HG03565 (cell line): ENCODE data around the gene PSD.

ENCODE experiments used
- ATAC-seq: cut with Tn5 transposase; IDR thresholded peaks from one replicate; pipeline ENCODE4 v1.9.1; 2021; ENCODE audit warnings: mild to moderate bottlenecking, moderate library complexity; ENCODE audit not compliant: unreplicated experiment

The PSD gene

DNA sequence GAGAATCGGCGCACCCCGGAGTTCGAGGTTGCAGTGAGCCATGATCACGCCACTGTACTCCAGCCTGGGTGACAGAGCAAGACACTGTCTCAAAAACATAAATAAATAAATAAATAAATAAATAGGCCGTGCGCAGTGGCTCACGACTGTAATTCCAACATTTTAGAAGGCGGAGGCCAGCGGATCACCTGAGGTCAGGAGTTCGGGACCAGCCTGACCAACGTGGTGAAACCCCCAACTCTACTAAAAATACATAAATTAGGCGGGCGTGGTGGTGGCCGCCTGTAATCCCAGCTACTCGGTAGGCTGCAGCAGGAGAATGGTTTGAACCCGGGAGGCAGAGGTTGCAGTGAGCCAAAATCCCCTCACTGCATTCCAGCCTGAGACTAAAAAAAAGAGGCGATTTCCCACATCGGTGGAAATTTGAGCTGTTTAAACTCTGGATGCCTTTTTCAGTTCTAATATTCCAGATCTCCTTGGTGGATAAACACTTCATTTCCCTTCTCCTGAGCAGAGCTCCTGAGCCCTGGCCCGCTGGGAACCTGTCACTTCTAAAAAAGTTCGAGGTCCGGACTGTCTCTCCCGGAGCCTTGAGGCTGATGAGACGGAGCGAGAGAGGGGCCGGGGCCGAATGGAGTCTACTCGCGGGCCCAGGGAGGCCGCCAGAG lies 25.0 kb downstream of the PSD start:
- ATAC-seq = no peak

DNA sequence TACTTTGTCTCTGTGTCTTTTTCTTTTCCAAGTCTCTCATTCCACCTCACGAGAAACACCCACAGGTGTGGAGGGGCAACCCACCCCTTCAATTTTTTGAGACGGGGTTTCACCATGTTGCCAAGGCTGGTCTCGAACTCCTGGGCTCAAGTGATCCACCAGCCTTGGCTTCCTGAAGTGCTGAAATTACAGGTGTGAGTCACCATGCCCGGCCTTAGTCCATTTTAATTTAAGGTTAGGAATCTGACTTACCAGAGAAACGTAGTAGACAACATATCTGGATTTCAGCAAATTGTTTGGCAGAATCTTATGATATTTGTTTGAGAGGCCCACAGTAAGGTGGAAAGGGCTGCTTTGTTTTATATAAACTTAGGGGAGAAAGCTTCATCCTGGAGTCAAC lies 26.3 kb downstream of the PSD start:
- no peak for ATAC-seq

DNA sequence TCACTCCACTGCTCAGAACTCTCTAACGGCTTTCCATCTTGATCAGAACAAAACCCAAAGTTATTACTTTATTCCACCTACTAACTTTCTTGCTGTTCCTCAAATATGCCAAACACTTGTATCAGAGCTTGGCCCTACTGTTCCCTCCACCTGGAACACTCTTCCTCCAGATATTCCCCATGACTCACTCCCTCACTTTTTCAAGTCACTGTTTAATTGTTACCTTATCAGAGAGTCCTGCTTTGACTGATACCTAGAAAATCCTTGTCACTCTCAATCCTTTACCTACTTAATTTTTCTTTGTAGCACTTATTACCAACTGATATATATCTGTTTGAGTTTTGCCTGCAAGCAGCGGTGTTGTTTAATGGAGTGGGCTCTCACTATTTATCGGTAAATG lies 28.7 kb downstream of the PSD start:
- no peak for ATAC-seq

DNA sequence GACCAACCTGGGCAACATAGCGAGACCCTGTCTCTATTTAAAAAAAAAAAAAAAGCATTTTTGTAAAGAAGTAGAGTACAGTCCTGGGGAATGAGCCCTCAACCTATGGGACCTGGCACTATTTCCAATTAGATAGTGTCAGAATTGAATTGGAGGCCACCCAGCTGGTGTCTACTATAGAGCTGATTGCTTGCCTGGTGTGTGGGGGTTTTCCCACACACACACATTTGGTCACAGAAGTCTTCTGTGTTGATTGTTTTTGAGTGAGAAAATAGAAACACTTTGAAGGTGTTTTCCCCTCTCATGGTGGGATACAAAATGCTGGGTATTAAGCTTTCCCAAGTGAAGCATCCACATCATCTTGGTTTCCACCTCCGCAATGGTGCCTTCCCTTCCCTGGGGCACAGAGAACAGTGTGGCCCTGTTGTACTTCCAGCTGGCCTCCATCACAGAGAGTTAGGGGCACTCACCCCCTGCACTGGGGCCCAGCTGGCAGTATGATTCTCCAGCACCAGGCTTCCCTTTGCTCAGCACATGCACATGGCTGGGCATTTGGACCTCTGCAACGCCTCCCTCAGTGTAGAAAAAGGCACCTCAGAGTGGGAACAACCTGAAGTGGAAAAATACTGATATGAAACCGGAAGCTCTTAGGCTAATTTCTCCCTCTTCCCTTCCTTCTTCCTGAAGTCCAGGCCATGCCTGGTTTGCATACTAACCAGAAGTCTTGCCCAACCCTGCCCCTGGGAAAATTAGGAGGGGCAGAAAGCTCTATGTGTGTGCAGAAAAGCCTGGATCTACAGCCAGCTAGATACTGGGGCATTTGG lies 33.8 kb downstream of the PSD start:
- ATAC-seq = no peak

DNA sequence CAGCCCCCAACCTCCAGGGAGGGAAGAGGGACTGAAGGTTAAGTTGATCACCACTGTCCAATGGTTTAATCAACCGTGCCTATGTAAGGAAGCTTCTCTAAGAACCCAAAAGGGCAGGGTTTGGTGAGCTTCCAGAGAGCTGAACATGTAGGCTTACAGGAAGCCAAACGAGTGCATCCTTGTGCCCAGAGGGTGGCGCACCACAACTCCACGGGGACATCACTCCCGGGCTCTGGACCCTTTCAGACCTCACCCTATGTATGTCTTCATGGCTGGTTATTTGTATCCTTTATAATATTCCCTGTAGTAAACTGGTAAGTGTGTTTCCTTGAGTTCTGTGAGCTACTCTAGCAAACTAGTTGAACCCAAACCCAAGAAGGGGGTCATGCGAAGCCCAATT lies 34.5 kb downstream of the PSD start:
- ATAC-seq = no peak

DNA sequence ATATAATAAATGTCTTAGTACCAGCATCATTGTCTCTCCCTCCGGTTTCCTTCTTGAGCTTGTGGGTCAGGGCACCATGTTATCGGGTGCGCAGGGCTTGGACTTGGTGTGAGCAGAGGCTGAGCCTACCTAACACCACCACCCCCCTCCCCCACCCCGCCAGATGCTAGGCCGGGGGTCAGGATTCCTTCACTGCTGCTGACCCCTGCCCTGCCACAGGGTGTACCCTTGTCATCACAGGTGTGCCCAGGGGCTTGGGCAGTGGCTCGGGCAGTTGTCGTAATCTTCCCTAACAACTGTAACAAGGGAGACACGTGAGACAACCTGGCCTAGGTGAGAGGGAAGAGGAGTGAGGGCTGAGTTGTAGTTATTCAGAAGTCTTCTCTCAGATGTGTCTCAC lies 35.7 kb downstream of the PSD start:
- ATAC-seq = no peak

DNA sequence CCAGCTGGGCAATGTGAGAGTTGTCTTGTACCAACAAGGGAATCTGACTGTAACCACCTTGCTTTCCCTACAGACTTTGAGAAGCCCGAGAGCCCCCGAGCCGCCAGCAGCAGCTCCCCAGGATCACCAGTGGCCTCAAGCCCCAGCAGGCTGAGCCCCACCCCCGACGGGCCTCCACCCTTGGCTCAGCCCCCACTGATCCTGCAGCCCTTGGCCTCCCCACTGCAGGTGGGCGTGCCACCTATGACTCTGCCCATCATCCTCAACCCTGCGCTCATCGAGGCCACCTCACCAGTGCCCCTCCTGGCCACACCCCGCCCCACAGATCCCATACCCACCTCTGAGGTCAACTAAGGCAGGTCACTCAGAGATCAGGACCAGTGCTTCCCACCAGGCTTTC lies 36.6 kb downstream of the PSD start:
- ATAC-seq = no peak

DNA sequence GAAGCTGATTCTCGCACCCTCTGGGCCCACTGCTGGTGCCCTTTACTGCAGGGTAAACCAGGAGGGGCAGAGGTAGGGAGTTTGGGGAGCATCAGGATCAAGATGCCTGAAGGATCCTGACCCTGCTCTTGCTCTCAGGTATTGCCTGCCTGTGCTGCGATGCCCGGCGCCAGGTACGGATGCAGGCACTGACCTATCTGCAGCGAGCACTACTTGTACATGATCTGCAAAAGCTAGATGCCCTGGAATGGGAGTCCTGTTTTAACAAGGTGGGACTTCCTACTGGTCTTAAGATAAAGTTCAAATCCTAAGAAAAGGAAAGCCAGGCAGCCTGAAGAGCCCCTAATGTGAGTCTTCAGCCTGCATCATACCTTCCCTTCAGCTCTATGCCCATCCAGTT lies 39.2 kb downstream of the PSD start:
- no peak for ATAC-seq

DNA sequence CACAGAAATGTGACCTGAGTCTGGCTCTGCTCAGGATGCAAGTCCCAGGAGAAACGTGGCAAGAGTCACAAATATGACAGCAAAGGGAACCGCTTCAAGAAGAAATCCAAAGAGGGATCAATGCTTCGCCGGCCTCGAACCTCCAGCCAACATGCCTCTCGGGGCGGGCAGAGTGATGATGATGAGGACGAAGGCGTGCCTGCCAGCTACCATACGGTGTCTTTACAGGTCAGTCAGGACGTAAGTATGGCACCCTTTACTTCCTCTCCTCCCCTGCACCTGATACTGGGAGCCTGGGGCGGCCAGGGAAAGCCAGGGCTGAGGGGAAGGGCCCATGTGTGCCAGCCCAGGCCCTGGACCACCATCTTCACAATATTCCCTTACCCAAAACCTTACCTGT lies 41.7 kb downstream of the PSD start:
- no peak for ATAC-seq

DNA sequence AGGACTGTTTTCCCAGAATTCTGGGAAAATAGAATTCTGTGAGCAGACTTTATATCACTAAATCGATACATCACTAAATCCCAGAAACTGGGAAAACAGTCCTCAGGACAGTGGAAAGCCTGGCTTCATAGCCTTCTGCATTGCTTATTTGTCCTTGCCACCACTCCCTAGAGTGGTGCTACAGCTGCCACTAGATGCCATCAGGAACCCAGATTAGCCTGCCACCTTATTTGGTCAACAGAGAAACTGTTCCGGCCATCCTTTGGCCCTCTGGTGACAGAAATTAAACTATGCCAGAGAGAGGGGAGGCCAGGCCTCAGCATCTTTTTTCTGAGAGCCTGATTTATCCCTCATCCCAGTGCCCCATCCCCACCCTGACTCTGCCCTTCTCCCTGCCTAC lies 42.7 kb downstream of the PSD start:
- ATAC-seq = no peak

DNA sequence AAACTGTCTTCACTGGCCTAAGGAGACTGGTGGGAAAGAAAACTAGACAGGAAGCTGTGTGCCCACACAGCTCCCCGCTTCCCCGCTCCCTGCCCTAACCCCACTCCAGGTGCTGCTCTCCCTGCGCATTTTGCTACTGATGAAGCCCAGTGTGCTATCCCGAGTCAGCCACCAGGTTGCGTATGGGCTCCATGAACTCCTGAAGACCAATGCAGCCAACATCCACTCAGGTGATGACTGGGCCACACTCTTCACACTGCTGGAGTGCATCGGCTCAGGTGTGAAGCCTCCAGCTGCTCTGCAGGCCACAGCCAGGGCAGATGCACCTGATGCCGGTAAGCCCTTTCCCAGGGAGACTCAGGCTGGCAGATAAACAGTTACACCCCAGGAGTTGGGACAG lies 43.3 kb downstream of the PSD start:
- ATAC-seq = no peak

DNA sequence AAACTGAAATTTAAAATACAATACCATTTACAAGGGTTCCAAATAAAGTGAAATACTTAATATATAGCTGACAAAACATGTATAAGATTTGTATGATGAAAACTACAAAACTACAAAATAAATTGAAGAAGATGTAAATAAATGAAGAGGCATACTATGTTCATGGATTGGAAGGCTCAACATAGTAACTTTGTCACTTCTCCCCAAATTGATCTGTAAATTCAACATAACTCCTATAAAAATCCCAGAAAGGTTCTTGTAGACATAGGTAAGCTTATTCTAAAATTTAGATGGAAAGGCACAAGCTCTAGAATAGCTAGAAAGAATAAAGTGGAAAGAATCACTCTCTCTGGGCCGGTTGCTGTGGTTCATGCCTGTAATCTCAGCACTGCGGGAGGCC lies 47.3 kb downstream of the PSD start:
- no peak for ATAC-seq

DNA sequence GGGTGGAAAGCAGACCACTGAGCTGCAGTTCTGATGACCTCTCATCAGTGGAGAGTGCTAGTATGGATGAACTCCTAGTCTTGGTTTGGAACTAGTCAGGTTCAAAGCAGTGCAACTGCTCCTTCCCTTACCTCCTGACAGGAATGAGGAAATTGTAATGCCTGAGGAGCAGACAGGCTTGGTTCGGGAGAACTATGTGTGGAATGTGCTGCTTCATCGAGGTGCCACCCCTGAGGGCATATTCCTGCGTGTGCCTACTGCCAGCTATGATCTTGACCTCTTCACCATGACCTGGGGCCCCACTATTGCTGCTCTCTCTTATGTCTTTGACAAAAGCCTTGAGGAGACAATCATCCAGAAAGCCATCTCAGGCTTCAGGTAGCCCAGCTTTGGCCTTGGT lies 50.5 kb downstream of the PSD start:
- ATAC-seq = no peak

DNA sequence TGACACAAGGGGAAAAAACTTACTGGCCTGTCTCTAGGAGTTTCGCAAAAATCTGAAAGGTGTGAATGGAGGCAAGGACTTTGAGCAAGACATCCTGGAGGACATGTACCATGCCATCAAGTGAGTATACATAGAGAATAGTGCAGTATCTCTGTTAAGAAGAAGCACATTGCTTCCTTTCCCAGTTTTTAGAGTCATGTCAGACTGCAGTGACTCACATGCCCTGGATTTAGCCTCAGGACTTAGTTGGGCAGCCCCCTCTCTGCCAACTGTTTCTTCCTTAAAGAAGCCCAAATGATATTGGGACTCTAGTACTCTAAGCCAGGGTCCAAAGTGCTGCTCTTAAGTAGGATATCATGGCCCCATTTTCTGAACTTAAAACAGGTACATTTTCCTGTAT lies 51.1 kb downstream of the PSD start:
- ATAC-seq = no peak

DNA sequence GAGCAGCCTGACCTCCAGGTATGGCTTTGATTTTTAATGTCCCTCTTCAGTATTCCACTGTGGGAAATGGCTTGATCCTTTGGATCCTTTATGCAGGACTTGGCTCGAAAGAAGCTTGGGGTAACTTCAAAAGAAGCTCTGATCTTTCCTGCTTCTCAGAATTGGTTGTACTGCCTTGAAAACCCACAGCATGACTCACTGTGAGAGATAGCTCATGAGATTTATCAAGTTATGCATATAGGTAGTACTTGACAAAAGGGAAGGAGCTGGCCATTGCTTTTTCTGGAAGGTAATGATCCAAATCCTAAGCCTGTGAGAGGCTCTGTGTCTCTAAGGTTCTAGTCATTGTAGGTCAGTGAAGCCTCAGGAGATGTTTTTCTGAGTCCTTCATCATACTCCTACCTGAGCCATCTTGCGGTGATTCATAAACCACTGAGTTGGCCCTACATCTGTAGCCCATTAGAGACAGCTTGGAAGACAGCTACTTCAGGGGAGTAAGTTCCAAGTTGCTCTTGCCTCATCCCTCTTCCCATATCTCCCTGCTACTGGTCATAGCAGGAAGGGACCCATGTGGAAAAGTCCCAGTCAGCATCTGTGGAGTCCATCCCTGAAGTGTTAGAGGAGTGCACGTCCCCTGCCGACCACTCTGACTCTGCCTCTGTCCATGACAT lies 59.7 kb downstream of the PSD start:
- no peak for ATAC-seq

DNA sequence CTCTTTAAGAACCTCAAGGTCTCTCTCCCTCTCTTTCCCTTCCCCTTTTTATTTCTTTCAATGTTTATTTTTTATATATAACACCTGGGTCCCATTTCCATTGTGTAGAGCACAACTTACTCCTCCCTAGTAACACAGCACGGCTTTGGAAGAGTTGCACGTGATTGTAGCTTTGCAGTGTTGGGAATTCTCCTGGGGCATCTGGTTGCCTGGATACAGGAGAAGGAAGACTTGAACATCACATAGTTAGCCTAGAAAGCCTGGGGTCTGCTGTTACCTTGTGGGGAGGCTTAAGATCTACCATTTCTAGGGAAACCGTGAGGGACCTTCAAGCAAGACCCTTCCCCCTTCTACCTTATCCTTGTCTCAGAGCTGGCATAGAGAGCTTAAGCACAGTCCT lies 64.1 kb downstream of the PSD start:
- no peak for ATAC-seq
